ENCODE measurements around the gene GGCT.

Gene GGCT

GRCh38 chr7:30459591-30460245 is 44.9 kb downstream of the GGCT start:
- DNase-seq, result no peak

- no peak for DNase-seq
Observed at GRCh38 chr7:30458311-30458710, 46.3 kb downstream of the GGCT start.

GRCh38 chr7:30453921-30454320 is 50.7 kb downstream of the GGCT start:
- no peak for DNase-seq

GRCh38 chr7:30453016-30453415 is 51.6 kb downstream of the GGCT start:
- DNase-seq, result no peak

GRCh38 chr7:30452280-30452930 is 52.2 kb downstream of the GGCT start:
- no peak for DNase-seq

GRCh38 chr7:30451539-30452279 is 52.9 kb downstream of the GGCT start:
- no peak for DNase-seq

- DNase-seq, result no peak
Observed at GRCh38 chr7:30450983-30451497, 53.6 kb downstream of the GGCT start.

- DNase-seq, result no peak
Observed at GRCh38 chr7:30450240-30450982, 54.2 kb downstream of the GGCT start.

- DNase-seq, result no peak
Observed at GRCh38 chr7:30448461-30449189, 56.0 kb downstream of the GGCT start.

GRCh38 chr7:30447466-30447865 is 57.2 kb downstream of the GGCT start:
- DNase-seq, result no peak
